ENCODE measurements around the gene SENP8.

SENP8 gene

DNA sequence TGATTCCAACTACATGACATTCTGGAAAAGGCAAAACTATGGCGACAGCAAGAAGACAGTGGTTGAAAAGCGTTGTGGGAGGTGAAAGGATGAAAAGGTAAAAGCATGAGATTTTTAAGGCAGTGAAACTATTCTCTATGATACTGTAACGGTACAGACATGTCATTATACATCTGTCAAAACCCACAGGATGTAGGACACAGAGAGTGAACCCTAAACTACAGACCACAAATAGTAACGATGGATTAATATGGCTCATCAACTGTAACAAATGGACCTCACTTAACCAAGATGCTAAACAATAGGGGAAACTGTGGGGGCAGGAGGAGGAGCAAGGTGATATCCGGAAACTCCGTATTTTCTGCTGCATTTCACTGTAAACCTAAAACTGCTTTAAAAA is 39.3 kb upstream of the SENP8 start:
- TF ChIP-seq, protein P1, sequence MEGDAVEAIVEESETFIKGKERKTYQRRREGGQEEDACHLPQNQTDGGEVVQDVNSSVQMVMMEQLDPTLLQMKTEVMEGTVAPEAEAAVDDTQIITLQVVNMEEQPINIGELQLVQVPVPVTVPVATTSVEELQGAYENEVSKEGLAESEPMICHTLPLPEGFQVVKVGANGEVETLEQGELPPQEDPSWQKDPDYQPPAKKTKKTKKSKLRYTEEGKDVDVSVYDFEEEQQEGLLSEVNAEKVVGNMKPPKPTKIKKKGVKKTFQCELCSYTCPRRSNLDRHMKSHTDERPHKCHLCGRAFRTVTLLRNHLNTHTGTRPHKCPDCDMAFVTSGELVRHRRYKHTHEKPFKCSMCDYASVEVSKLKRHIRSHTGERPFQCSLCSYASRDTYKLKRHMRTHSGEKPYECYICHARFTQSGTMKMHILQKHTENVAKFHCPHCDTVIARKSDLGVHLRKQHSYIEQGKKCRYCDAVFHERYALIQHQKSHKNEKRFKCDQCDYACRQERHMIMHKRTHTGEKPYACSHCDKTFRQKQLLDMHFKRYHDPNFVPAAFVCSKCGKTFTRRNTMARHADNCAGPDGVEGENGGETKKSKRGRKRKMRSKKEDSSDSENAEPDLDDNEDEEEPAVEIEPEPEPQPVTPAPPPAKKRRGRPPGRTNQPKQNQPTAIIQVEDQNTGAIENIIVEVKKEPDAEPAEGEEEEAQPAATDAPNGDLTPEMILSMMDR (IDR thresholded peaks at IDR 0.05; ENCODE audit: low read depth, low read length, missing control alignments), result no peak
- no peak overlapping the region for H3K4me3 ChIP-seq (replicated peaks; ENCODE audit: low read depth, low read length)
- DNase-seq (ENCODE audit: extremely low read depth, low read depth), result no peak

DNA sequence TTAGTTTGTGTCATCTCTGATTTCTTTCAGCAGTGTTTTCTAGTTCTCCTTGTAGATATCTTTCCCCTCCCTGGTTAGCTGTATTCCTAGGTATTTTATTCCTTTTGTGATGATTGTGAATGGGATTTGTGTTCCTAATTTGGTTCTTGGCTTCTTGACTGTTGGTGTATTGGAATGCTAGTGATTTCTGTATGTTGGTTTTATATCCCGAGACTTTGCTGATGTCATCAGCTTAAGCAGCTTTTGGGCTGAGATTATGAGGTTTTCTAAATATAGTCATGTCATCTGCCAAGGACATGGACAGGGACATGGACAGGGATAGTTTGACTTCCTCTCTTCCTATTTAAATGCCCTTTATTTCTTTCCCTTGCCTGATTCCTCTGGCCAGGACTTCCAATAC is 36.0 kb upstream of the SENP8 start:
- TF ChIP-seq, protein P1 (IDR thresholded peaks at IDR 0.05; ENCODE audit: low read depth, low read length, missing control alignments), result no peak
- DNase-seq (ENCODE audit: extremely low read depth, low read depth), result no peak
- no peak overlapping the region for H3K4me3 ChIP-seq (replicated peaks; ENCODE audit: low read depth, low read length)

DNA sequence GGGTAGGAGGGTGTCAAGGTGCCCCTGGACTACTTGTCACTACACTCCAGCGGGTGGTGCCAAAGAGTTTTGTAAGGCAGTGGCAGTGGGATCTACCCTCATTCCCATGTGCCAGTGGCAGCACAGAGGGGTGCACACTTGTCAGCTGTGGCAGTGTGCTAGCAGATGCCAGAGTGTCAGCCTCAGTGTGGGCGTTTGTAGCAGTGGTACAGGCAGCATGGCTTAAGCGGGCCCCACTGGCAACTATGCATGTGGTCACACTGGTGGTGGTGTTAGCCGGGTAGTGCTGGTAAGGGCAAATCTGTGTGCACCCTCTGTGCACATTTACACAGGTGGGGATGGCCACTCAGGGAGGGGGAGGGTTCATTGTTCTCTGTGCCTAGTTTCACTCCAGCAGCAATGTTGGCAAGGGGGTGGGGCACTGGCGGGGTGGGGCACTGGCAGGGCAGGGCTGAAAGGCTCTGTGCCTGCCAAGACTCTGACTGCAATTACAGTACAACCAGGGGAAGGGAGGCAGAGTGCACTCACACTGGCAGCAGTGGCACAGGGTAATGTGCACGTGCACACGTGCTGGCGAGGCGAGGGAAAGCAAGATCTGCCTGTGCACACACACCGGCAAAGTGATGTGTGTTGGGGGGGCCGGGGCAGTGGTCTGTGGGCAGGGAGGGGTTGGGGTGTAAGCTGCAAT is 32.0 kb upstream of the SENP8 start:
- TF ChIP-seq, protein P1 (IDR thresholded peaks at IDR 0.05; ENCODE audit: low read depth, low read length, missing control alignments), result no peak
- DNase-seq (ENCODE audit: extremely low read depth, low read depth), result no peak
- no peak overlapping the region for H3K4me3 ChIP-seq (replicated peaks; ENCODE audit: low read depth, low read length)

DNA sequence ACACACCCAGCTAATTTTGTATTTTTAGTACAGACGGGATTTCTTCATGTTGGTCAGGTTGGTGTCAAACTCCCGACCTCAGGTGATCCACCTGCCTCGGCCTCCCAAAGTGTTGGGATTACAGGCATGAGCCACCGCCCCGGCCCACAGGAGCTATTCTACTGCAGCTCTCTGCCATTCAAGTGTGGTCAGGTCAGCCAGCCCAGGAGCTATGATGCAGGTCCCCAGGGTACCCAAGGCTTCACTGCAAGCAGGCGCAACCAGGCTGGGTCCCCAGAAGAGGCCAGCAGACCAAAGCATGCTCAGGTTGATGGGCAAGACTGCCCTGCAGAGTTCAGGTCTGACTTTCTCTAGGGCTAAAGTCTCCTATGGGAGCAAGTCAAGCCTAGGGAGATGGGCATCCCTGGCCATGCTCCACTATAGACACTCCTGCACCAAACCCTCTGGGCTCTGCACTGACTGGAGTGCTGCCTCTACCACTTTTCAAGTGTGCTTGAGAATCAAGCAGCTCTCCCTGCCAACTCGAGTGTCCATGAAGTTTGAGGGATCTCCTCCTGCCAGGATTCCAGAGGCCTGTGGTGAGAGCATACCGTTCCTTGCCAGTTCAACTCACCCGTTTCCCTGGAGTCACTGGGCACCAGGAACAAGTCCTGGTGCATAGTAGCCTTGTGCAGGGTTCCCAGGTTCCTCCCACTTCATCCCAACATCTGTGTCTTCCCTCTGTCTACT is 31.1 kb upstream of the SENP8 start:
- H3K4me3 ChIP-seq (replicated peaks; ENCODE audit: low read depth, low read length), result no peak overlapping the region
- no peak for DNase-seq (ENCODE audit: extremely low read depth, low read depth)
- TF ChIP-seq, protein P1 (IDR thresholded peaks at IDR 0.05; ENCODE audit: low read depth, low read length, missing control alignments), result no peak

DNA sequence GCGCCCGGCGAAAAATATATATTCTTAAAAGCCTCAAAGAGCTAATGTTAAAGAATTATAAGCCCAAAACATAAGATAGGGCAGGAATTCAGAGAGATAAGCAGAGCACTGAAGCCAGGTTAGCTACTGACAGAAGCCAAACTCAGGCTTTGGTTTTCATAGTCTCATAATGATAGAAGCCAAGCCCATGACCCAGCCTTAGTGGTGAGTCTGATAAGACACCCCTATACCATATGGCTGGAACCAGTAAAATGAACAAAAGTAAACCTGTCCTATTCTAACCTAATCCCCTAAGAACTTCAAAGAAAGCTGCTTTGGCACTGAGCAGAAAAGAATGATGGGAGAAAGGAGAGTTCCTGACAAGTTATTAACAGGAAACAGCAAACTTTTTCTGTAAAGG is 26.2 kb upstream of the SENP8 start:
- no peak for DNase-seq (ENCODE audit: extremely low read depth, low read depth)
- H3K4me3 ChIP-seq (replicated peaks; ENCODE audit: low read depth, low read length), result no peak overlapping the region
- TF ChIP-seq, protein P1 (IDR thresholded peaks at IDR 0.05; ENCODE audit: low read depth, low read length, missing control alignments), result no peak

DNA sequence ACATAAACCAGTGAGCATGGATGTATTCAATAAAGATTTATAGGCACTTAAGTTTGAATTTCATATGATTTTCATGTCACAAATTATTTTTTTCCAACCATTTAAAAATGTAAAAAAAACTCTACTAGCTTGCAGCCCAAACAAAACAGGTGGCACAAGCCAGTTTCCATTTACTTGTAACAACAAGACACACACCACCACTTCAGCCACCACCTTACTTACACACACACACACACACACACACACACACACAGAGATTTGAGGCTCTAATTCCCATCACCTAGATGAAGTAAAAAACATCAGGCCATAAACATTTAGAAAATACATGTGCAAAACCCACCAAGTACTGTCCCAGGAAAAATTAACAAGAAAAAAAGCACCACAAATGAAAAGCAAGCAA is 25.5 kb upstream of the SENP8 start:
- H3K4me3 ChIP-seq (replicated peaks; ENCODE audit: low read depth, low read length), result no peak overlapping the region
- TF ChIP-seq, protein P1 (IDR thresholded peaks at IDR 0.05; ENCODE audit: low read depth, low read length, missing control alignments), result no peak
- DNase-seq (ENCODE audit: extremely low read depth, low read depth), result no peak
